ENCODE results near the gene RPL27A.
A peak's percentile ranks its signal among the peaks of the same experiment; 100 is the strongest.
"Not testable (repeated sequence)": the region's sequence is repeated elsewhere in the genome, so short reads cannot be mapped to it uniquely, and the experiment has no call there.

RPL27A gene

GRCh38 chr11:8682303-8683114, at the start of gene RPL27A, which contains the start of gene TRIM66:
TSS of gene RPL27A (plus strand) at chr11:8682792. CDS start at chr11:8682814, 22 bp downstream.
TSS of gene TRIM66 (minus strand) at chr11:8682665. CDS start at chr11:8672274, 10,391 bp downstream.
- DNase-seq: peak; percentile 97

- no peak for DNase-seq
Measured at GRCh38 chr11:8634498-8634897, 48.1 kb upstream of the RPL27A start.

- DNase-seq: no peak
Measured at GRCh38 chr11:8636127-8636526, 46.5 kb upstream of the RPL27A start.

- DNase-seq: no peak
Measured at GRCh38 chr11:8638300-8638699, 44.3 kb upstream of the RPL27A start.

- no peak for DNase-seq
Measured at GRCh38 chr11:8639655-8640054, 42.9 kb upstream of the RPL27A start.

GRCh38 chr11:8640267-8640906, 42.2 kb upstream of the RPL27A start:
- DNase-seq: no peak

GRCh38 chr11:8641332-8641731, 41.3 kb upstream of the RPL27A start:
- no peak for DNase-seq

GRCh38 chr11:8642196-8642841, 40.3 kb upstream of the RPL27A start:
- no peak for DNase-seq

- no peak for DNase-seq
Measured at GRCh38 chr11:8646873-8647272, 35.7 kb upstream of the RPL27A start.

- no peak for DNase-seq
Measured at GRCh38 chr11:8649361-8649760, 33.2 kb upstream of the RPL27A start.

GRCh38 chr11:8650401-8650990, 32.1 kb upstream of the RPL27A start:
- DNase-seq: no peak

GRCh38 chr11:8652140-8652539, 30.5 kb upstream of the RPL27A start:
- no peak for DNase-seq

GRCh38 chr11:8654503-8654902, 28.1 kb upstream of the RPL27A start:
- no peak for DNase-seq

GRCh38 chr11:8656291-8656690, 26.3 kb upstream of the RPL27A start:
- peak; percentile 31 for DNase-seq

- no peak for DNase-seq
Measured at GRCh38 chr11:8658321-8659057, 24.1 kb upstream of the RPL27A start.

- no peak for DNase-seq
Measured at GRCh38 chr11:8661001-8661795, 21.4 kb upstream of the RPL27A start.

GRCh38 chr11:8665222-8665621, 17.4 kb upstream of the RPL27A start:
- DNase-seq: no peak

GRCh38 chr11:8670081-8670480, 12.5 kb upstream of the RPL27A start:
- not testable (repeated sequence) for DNase-seq

GRCh38 chr11:8671193-8671612, 11.4 kb upstream of the RPL27A start:
- DNase-seq: no peak

- DNase-seq: no peak
Measured at GRCh38 chr11:8671651-8672062, 10.9 kb upstream of the RPL27A start.

- DNase-seq: no peak
Measured at GRCh38 chr11:8672346-8672745, 10.2 kb upstream of the RPL27A start.

GRCh38 chr11:8674859-8675258, 7.7 kb upstream of the RPL27A start:
- no peak for DNase-seq
